GM12878 (cell line): ENCODE data around the gene PRR15. TPM values are rescaled to one million over a fixed set of nuclear protein-coding genes. Genes with fewer than 3 reads are reported as not detected.

ENCODE experiments used
- ATAC-seq: fragments of 200-7000 bp; cut with Tn5 transposase; 3 replicates; pipeline ENCODE4 v1.9.1; 2020; ENCODE audit warnings: mild to moderate bottlenecking, moderate library complexity
- BruUV-seq: library from RNA; stranded (reverse); fragments of 400-500 nt; replicated peaks from 2 replicates; lab custom pipeline; 2021; lab: Mats Ljungman, UMichigan
- CTCF ChIA-PET: fragments of 300-600 bp; sonication (Branson Sonifier 250); formaldehyde crosslinking; extraction: SDS; loops from one replicate; lab custom pipeline; 2021; ENCODE audit warnings: inconsistent platforms; lab: Yijun Ruan, JAX
- POLR2A ChIA-PET: fragments of 350-600 bp; formaldehyde crosslinking; extraction: SDS; loops from one replicate; lab custom pipeline; 2021; ENCODE audit warnings: inconsistent platforms; lab: Charles Lee
- RAD21 ChIA-PET: fragments of 300-600 bp; sonication (Branson Sonifier 250); formaldehyde crosslinking; loops from one replicate; lab custom pipeline; 2023; ENCODE audit warnings: antibody characterized with exemption; ENCODE audit not compliant: unreplicated experiment; lab: Charles Lee
- SMC1A ChIA-PET: fragments of 300-600 bp; sonication (Branson Sonifier 250); formaldehyde crosslinking; loops from one replicate; lab custom pipeline; 2023; ENCODE audit not compliant: unreplicated experiment, uncharacterized antibody; lab: Charles Lee
- DNase-seq: peaks from one replicate; pipeline ENCODE4 v3.0.0-alpha.2; 2011; ENCODE audit warnings: low read depth, low spot score
- FAIRE-seq: peaks from 3 replicates; lab custom pipeline; 2011; peaks lifted over from hg19 to GRCh38; lab: Jason Lieb, UNC
- H2AFZ ChIP-seq: 2 replicates; pipeline ENCODE4 v1.6.0; 2011; ENCODE audit warnings: low read depth, low read length, control low read depth; ENCODE audit not compliant: control insufficient read depth
- H3K27ac ChIP-seq: 2 replicates; pipeline ENCODE4 v1.5.1; 2011; ENCODE audit warnings: control low read depth; ENCODE audit not compliant: control insufficient read depth, insufficient read depth
- H3K27me3 ChIP-seq, 2 experiments: replicated peaks in 1 of 2; 2 replicates each; pipeline versions ENCODE4 v1.6.0 to v1.6.1; 2011; ENCODE audit warnings: low read length in 1 of 2; ENCODE audit not compliant: control insufficient read depth in 2 of 2, insufficient read depth in 2 of 2
- H3K36me3 ChIP-seq, 2 experiments: 2 replicates each; pipeline ENCODE4 v1.5.1; 2011; ENCODE audit warnings: low read length in 1 of 2; ENCODE audit not compliant: control insufficient read depth in 2 of 2, insufficient read depth in 2 of 2
- H3K4me1 ChIP-seq: 2 replicates; pipeline ENCODE4 v1.6.1; 2011; ENCODE audit warnings: mild to moderate bottlenecking, low read length, moderate library complexity, mixed read lengths; ENCODE audit not compliant: control insufficient read depth, insufficient read depth
- H3K4me2 ChIP-seq: 2 replicates; pipeline ENCODE4 v1.6.0; 2011; ENCODE audit warnings: control low read depth; ENCODE audit not compliant: control insufficient read depth, insufficient read depth
- H3K4me3 ChIP-seq: fragments of 200-600 bp; sonication (generic); 2 replicates; pipeline ENCODE4 v1.5.1; 2016
- H3K79me2 ChIP-seq: 2 replicates; pipeline ENCODE4 v1.6.0; 2011; ENCODE audit warnings: low read length; ENCODE audit not compliant: control insufficient read depth, insufficient read depth
- H3K9ac ChIP-seq: 2 replicates; pipeline ENCODE4 v1.8.0; 2011; ENCODE audit warnings: low read length, control low read depth, mixed read lengths; ENCODE audit not compliant: control insufficient read depth, insufficient read depth
- H3K9me3 ChIP-seq: replicated peaks from 3 replicates; pipeline ENCODE4 v1.5.1; 2011; ENCODE audit warnings: mild to moderate bottlenecking, low read length; ENCODE audit not compliant: control insufficient read depth, insufficient read depth
- H4K20me1 ChIP-seq: 2 replicates; pipeline ENCODE4 v1.6.0; 2011; ENCODE audit not compliant: control insufficient read depth, insufficient read depth
- CBX3 ChIP-seq: fragments of 200-600 bp; sonication (generic); IDR thresholded peaks from 2 replicates; pipeline ENCODE4 v1.6.1; 2016; ENCODE audit warnings: low read depth, borderline replicate concordance
- CBX5 ChIP-seq: sonication (generic); IDR thresholded peaks from 2 replicates; pipeline ENCODE4 v1.6.1; 2016; ENCODE audit warnings: low read depth, moderate library complexity, mild to moderate bottlenecking, inconsistent platforms
- CHD4 ChIP-seq: fragments of 200-600 bp; sonication (generic); IDR thresholded peaks from 2 replicates; pipeline ENCODE4 v1.6.1; 2016; ENCODE audit warnings: mild to moderate bottlenecking
- EGR1 ChIP-seq, 2 experiments: IDR thresholded peaks; 1 replicate in 1 of 2; 2 replicates in 1 of 2; pipeline ENCODE4 v1.6.1; 2011 to 2012; ENCODE audit warnings: low read depth in 2 of 2, low read length in 2 of 2, borderline replicate concordance in 1 of 2, mild to moderate bottlenecking in 1 of 2, moderate library complexity in 1 of 2
- KDM1A ChIP-seq: fragments of 200-600 bp; sonication (generic); IDR thresholded peaks from 2 replicates; pipeline ENCODE4 v1.6.1; 2016; ENCODE audit warnings: borderline replicate concordance
- MXI1 ChIP-seq: fragments of 150-350 bp; IDR thresholded peaks from 2 replicates; pipeline ENCODE4 v1.6.1; 2011; ENCODE audit warnings: low read depth, mild to moderate bottlenecking, inconsistent platforms, low read length, improper control_type of control experiment
- NFYB ChIP-seq: IDR thresholded peaks from 2 replicates; pipeline ENCODE4 v1.6.1; 2011; ENCODE audit warnings: low read depth, mild to moderate bottlenecking, low read length, improper control_type of control experiment, moderate library complexity; ENCODE audit not compliant: insufficient read depth
- NR2C1 ChIP-seq: fragments of 450-650 bp; IDR thresholded peaks from 2 replicates; pipeline ENCODE4 v1.6.1; 2017; ENCODE audit warnings: antibody characterized with exemption, mild to moderate bottlenecking, moderate library complexity
- RCOR1 ChIP-seq: conservative IDR thresholded peaks from 2 replicates; pipeline ENCODE4 v1.6.1; 2012; ENCODE audit warnings: low read depth, low read length, improper control_type of control experiment
- SREBF1 ChIP-seq: IDR thresholded peaks from 2 replicates; pipeline ENCODE4 v1.6.1; 2012; ENCODE audit warnings: mild to moderate bottlenecking, low read length
- STAT1 ChIP-seq: fragments of 450-650 bp; conservative IDR thresholded peaks from 2 replicates; pipeline ENCODE4 v1.6.1; 2014; ENCODE audit warnings: antibody characterized with exemption, mild to moderate bottlenecking
- SUZ12 ChIP-seq: fragments of 200-600 bp; sonication (generic); IDR thresholded peaks from one replicate; pipeline ENCODE4 v1.6.1; 2018; ENCODE audit warnings: antibody characterized with exemption, mild to moderate bottlenecking; ENCODE audit not compliant: unreplicated experiment
- YBX1 ChIP-seq: fragments of 450-650 bp; IDR thresholded peaks from 2 replicates; pipeline ENCODE4 v1.6.1; 2016; ENCODE audit warnings: antibody characterized with exemption
- ZBTB40 ChIP-seq: fragments of 450-650 bp; IDR thresholded peaks from 2 replicates; pipeline ENCODE4 v1.6.1; 2016; ENCODE audit warnings: mild to moderate bottlenecking, moderate library complexity, borderline replicate concordance
- ZNF274 ChIP-seq: IDR thresholded peaks from one replicate; pipeline ENCODE4 v1.8.0; 2011; ENCODE audit not compliant: insufficient read length, insufficient read depth
- ZNF384 ChIP-seq: IDR thresholded peaks from 2 replicates; pipeline ENCODE4 v1.6.1; 2012; ENCODE audit warnings: low read depth, mild to moderate bottlenecking, low read length, improper control_type of control experiment, borderline replicate concordance
- WGBS: methylation state at CpG from one replicate; pipeline ENCODE4 v1.1.6; 2016; ENCODE audit warnings: low lambda C conversion rate; ENCODE audit not compliant: insufficient replicate concordance, insufficient coverage; ENCODE audit errors: missing lambda C conversion rate; 5-methylcytosine and 5-hydroxymethylcytosine counted together
- in situ Hi-C: fragments of 300-500 bp; cut with MboI; formaldehyde crosslinking; loops from 9 replicates; pipeline ENCODE4 v1.14.3; 2018; ENCODE audit warnings: mixed read lengths
- intact Hi-C: fragments of 100-400 bp; cut with micrococcal nuclease; formaldehyde crosslinking; loops from one replicate; pipeline ENCODE4 v1.14.2; 2022; ENCODE audit not compliant: unreplicated experiment
- polyA plus RNA-seq, 11 experiments: library from polyadenylated mRNA; depleted of rRNA in 4 of 11; unstranded in 6 of 11; stranded (reverse) in 5 of 11; fragments of >200 nt; fragmentation: Nextera tagmentation in 4 of 11; fragmentation: Illumina TruSeq in 1 of 11; extraction: Ambion mirVana in 4 of 11; extraction: Trizol in 1 of 11; gene quantifications; 1 replicate in 1 of 11; 2 replicates in 10 of 11; pipeline versions ENCODE4 v1.2.1 to v1.2.3, GENCODE V29; 2011 to 2016; ENCODE audit warnings: inconsistent platforms in 2 of 11, missing spikeins in 2 of 11, low read depth in 1 of 11
- total RNA-seq, 4 experiments: library from RNA; depleted of rRNA in 3 of 4; stranded (reverse); fragments of >200 nt in 3 of 4; fragmentation: Illumina TruSeq in 1 of 4; extraction: Trizol in 1 of 4; gene quantifications; 2 replicates each; pipeline versions ENCODE4 v1.2.1 to v1.2.3, GENCODE V29; 2013 to 2021
- TF ChIP-seq, protein P1 (sequence below): fragments of 450-650 bp; IDR thresholded peaks from 2 replicates; pipeline ENCODE4 v1.6.1; 2017; ENCODE audit warnings: mild to moderate bottlenecking, low read depth, inconsistent platforms; ENCODE audit not compliant: poor library complexity, severe bottlenecking
- TF ChIP-seq, protein P2 (sequence below), 3 experiments: IDR thresholded peaks in 2 of 3; conservative IDR thresholded peaks in 1 of 3; 2 replicates each; pipeline ENCODE4 v1.5.1; 2011; ENCODE audit warnings: low read depth in 3 of 3, low read length in 3 of 3, mild to moderate bottlenecking in 3 of 3, control low read depth in 2 of 3, moderate library complexity in 2 of 3, inconsistent platforms in 1 of 3, mixed read lengths in 1 of 3; ENCODE audit not compliant: control insufficient read depth in 2 of 3, insufficient read depth in 1 of 3; ENCODE audit errors: extremely low read depth in 1 of 3

Gene PRR15
- total and polyA plus RNA-seq, 10 of the 15 experiments (the other 5 are each of a cell fraction or from before 2014, with no cell fraction given), result not detected

DNA sequence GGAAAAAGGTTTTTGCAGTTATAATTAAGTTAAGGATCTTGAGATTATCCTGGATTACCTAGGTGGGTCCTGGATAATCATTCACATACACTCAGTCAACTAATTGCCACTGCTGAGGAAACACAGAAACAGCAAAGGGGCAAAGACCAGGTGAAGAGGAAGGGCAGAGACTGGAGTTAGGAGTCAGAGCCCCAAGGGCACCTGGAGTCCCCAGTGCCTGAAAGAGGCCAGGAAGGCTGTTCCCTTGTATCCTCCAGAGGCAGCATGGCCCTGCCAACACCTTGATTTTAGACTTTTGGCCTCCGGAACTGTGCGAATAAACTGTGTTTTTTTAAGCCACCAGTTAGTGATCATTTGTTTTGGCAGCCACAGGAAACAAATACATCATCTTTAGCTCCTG lies 24.6 kb downstream of the PRR15 start:
- CTCF ChIA-PET, result interaction anchor here (0.8 to 1.2 kb wide), 2 partner anchors 14 to 1507 kb away, joined by 3 to 4 read pairs; no protein-coding TSS in a partner anchor
- intact Hi-C loops (no loop called here), in situ Hi-C loops (no loop called here)
- Histone ChIP-seq H3K79me2 (no peaks in the 10 kb centered on the region), H2AFZ (no peak overlapping the region), H3K27ac (no peak overlapping the region), H3K4me3 (no peak overlapping the region), H3K4me2 (no peak overlapping the region), H3K4me1 (no peaks in the 10 kb centered on the region), H3K9ac (no peak overlapping the region), H3K27me3 (no peaks in the 10 kb centered on the region; a peak in 1 of 4 replicates), H3K9me3 (no peaks in the 10 kb centered on the region), H4K20me1 (no peaks in the 10 kb centered on the region), H3K36me3 (no peaks in the 10 kb centered on the region)
- no peak for FAIRE-seq
- SMC1A ChIA-PET, result no interaction called here
- 94% methylated on average over 2 of the region's 2 CpGs for WGBS
- POLR2A ChIA-PET, result no interaction called here
- TF ChIP-seq EGR1 (IDR thresholded peaks at IDR 0.05; ENCODE audit: borderline replicate concordance in 1 of 2, low read depth in 2 of 2, low read length in 2 of 2) (no peak), CBX3 (no peak), NFYB (no peak), MXI1 (no peak), SUZ12 (no peak), YBX1 (no peak), ZNF384 (no peak), NR2C1 (no peak), KDM1A (no peak), CHD4 (no peak), ZBTB40 (no peak), CBX5 (no peak), STAT1 (no peak), SREBF1 (no peak), ZNF274 (no peak), RCOR1 (no peak)
- TF ChIP-seq, protein P1, sequence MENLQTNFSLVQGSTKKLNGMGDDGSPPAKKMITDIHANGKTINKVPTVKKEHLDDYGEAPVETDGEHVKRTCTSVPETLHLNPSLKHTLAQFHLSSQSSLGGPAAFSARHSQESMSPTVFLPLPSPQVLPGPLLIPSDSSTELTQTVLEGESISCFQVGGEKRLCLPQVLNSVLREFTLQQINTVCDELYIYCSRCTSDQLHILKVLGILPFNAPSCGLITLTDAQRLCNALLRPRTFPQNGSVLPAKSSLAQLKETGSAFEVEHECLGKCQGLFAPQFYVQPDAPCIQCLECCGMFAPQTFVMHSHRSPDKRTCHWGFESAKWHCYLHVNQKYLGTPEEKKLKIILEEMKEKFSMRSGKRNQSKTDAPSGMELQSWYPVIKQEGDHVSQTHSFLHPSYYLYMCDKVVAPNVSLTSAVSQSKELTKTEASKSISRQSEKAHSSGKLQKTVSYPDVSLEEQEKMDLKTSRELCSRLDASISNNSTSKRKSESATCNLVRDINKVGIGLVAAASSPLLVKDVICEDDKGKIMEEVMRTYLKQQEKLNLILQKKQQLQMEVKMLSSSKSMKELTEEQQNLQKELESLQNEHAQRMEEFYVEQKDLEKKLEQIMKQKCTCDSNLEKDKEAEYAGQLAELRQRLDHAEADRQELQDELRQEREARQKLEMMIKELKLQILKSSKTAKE, result no peak
- TF ChIP-seq, protein P2, sequence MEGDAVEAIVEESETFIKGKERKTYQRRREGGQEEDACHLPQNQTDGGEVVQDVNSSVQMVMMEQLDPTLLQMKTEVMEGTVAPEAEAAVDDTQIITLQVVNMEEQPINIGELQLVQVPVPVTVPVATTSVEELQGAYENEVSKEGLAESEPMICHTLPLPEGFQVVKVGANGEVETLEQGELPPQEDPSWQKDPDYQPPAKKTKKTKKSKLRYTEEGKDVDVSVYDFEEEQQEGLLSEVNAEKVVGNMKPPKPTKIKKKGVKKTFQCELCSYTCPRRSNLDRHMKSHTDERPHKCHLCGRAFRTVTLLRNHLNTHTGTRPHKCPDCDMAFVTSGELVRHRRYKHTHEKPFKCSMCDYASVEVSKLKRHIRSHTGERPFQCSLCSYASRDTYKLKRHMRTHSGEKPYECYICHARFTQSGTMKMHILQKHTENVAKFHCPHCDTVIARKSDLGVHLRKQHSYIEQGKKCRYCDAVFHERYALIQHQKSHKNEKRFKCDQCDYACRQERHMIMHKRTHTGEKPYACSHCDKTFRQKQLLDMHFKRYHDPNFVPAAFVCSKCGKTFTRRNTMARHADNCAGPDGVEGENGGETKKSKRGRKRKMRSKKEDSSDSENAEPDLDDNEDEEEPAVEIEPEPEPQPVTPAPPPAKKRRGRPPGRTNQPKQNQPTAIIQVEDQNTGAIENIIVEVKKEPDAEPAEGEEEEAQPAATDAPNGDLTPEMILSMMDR (IDR thresholded peaks at IDR 0.05 in 2 of 3, conservative IDR thresholded peaks at IDR 0.05 in 1 of 3; ENCODE audit: control insufficient read depth in 2 of 3, extremely low read depth in 1 of 3, insufficient read depth in 1 of 3, low read depth in 3 of 3, low read length in 3 of 3), result no peak
- RAD21 ChIA-PET, result no interaction called here
- no TSS peak for BruUV-seq
- no peak for ATAC-seq
- DNase-seq, result no peak
